ENCODE results near the gene DFFB.
"Not testable (repeated sequence)": the region's sequence is repeated elsewhere in the genome, so short reads cannot be mapped to it uniquely, and the experiment has no call there.

DFFB gene

GRCh38 chr1:3911981-3912808 is 54.9 kb downstream of the DFFB start:
- no peak for DNase-seq

- DNase-seq = no peak
These were observed 55.8 kb downstream of the DFFB start for GRCh38 chr1:3912809-3913685.

GRCh38 chr1:3914331-3914851 is 57.1 kb downstream of the DFFB start:
- DNase-seq = no peak

GRCh38 chr1:3914911-3915310 is 57.6 kb downstream of the DFFB start:
- no peak for DNase-seq

DNA sequence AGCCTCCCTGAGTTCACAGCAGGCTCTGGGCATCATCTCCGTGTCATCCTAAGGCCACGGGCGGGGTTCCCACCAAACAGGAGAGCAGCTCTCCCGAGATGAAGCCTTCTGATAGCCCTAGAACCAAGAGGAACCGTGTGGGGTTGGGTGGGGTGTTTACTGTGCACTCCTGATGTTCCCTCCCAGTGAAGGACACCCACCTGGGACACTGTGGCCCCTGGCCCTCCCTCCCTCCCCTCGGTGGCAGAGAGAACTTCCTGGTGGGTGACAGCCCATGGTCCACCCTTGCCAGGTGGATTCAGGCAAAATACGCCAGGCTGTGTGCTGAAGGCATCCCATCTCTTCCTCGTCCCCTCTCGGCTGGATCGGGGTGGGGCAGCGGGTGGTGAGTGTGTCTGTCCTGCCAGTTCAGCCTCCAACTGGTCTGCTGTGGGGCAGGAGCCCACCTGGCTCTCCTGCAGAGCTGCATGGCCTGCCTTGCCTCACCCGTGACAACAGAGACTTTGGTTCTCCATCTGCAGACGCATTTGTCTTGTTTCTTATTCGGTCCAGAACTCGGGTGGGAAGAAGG is 58.4 kb downstream of the DFFB start:
- no peak for DNase-seq

DNA sequence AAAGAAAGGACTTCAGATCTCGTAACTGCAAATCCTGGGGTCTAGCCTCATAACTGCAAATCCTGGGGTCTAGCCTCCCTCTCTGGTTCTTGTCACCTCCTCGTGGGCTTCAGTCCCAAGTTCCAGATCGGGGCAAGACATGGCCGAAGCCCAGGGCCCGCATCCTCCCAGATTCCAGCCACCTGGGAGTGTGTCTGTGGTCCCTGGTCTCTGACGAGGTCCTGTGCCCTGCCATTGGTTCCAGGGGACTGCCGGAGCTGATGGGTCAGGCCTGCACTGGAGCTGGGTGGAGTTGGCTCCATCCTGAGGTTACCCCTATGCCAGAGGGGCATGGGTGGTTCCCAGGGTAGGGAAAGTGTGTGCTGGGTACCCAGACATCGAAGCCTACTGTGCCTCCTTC is 60.5 kb downstream of the DFFB start:
- no peak for DNase-seq

DNA sequence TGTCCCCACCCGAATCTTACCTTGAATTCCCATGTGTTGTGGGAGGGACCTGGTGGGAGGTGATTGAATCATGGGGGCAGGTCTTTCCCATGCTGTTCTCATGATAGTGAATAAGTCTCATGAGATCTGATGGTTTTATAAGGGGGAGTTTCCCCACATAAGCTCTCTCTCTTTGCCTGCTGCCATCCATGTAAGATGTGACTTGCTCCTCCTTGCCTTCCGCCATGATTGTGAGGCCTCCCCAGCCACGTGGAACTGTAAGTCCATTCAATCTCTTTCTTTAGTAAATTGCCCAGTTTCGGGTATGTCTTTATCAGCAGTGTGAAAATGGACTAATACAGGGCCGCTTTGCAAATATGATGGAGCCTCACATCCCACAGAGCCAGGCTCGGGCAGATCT is 61.1 kb downstream of the DFFB start:
- DNase-seq = not testable (repeated sequence)

GRCh38 chr1:3918966-3919611 is 61.8 kb downstream of the DFFB start:
- no peak for DNase-seq

DNA sequence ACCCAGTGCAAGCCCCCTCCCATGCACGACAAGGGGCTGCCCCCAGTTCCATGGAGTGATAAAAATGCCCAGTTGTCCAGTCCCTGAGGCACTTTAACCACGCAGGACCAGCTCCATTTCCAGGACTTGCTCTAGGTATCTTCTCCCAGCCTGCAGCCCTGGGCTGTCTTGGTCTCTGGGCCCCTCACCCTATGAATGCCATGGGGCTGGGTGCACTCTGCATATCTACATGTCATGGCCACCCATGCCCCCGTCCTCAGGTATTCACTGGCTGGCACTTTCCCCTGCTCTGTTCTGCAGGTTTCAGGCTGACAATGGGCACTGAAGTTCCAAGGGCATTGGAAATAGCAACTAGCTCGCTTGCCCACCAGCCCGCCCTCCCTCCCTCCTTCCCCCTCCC is 62.4 kb downstream of the DFFB start:
- DNase-seq = no peak

DNA sequence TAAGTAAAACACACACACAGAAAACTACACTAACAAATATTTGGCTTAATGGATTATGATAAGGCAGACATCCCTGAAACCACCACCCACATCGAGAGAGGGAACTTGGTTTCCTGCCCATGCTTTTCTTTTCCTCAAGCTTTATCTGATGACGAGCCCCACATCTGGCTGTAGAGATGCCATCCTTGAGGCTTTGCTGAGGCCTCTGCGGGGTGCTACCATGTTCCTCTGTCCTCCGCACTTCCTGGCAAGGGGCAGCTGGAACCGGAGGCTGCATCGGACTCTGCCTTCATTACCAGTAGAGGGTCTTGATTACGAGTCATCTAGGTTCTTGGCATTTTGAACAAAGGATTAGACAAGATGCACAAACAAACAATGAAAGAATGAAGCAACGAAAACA is 64.5 kb downstream of the DFFB start:
- DNase-seq = no peak

GRCh38 chr1:3922201-3922725 is 65.0 kb downstream of the DFFB start:
- DNase-seq = peak; percentile 36

DNA sequence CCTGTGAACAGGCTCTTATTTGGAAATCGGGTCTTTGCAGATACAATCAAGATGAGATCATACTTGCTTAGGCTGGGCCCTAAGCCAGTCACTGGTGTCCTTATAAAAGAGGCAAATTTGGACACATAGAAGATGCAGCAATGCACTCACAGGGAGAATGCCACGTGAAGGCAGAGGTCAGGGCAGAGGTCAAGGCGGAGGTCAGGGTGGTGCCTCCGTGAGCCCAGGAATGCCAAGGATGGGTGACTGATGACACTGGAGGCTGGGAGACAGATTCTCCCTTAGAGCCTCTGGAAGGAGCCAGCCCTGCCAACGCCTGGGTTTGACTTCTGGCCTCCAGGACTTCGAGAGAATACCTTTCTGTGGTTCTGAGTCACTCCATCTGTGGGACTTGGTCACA is 65.6 kb downstream of the DFFB start:
- no peak for DNase-seq

- no peak for DNase-seq
These were observed 66.3 kb downstream of the DFFB start for GRCh38 chr1:3923378-3924185.

DNA sequence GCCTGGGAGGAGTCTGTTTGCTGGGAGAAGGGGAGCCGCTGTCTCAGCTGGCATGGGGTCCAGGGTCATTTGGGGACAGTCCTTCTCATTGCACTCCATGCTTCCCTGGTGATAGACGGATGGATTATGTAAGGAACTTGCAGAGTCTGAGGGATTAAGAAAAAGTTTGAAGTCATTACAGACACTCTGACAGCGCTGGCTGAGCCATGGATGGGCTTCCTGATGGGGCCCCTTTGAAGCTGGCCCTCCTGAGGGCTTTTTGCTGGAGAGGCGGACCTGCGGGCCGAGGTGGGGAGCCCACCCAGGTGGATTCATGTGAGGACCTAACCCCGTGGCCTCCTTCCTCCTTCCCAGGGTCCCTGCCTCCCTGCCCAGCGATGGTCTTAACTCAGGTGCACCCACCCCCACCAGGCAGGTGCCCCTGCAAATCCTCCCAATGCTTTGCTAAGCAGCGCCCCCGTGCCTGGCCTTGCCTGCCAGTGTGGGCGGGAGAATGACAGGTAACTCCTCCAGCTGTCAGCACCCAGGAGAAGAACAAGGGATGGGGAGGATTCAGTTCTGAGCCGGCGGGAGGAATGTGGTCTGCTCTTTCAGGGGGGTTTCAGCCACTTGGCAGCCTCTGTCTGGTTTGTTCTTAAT is 67.0 kb downstream of the DFFB start:
- no peak for DNase-seq

GRCh38 chr1:3924825-3925220 is 67.5 kb downstream of the DFFB start:
- DNase-seq = no peak

- no peak for DNase-seq
These were observed 68.0 kb downstream of the DFFB start for GRCh38 chr1:3925256-3925655.

DNA sequence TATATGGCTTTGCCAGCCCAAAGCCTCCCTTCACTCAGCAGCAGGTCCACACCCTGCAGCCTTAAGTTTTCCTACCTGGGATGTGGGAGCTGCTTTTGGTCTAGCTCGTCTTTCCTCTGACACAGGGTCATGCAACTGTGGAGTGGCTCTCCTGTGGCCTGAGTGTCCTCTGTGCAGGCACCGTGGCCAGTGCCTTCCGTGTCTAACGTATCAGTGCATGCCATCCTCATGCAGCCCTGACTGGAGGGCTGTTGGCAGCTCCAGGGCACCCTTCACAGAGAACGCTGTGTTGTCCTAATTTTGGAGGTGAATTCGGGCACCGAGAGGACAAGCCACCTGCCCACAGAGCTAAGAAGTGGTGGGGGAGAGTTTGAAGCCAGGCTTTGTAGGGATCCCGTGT is 68.5 kb downstream of the DFFB start:
- DNase-seq = no peak

DNA sequence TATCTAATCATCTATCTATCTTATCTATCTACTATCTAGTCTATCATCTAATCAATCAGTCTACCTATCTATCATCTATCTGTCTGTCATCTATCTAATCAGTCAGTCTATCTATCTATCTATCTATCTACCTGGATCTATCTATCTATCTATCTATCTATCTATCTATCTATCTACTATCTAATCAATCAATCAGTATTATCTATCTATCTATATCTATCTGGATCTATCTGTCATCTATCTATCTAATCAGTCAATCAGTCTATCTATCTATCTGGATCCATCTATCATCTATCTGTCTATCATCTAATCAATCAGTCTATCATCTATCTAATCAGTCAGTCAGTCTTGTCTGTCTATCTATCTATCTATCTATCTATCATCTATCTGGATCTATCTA is 69.7 kb downstream of the DFFB start:
- DNase-seq = no peak

- no peak for DNase-seq
These were observed 71.3 kb downstream of the DFFB start for GRCh38 chr1:3928586-3928985.

- no peak for DNase-seq
These were observed 71.8 kb downstream of the DFFB start for GRCh38 chr1:3929126-3929525.

DNA sequence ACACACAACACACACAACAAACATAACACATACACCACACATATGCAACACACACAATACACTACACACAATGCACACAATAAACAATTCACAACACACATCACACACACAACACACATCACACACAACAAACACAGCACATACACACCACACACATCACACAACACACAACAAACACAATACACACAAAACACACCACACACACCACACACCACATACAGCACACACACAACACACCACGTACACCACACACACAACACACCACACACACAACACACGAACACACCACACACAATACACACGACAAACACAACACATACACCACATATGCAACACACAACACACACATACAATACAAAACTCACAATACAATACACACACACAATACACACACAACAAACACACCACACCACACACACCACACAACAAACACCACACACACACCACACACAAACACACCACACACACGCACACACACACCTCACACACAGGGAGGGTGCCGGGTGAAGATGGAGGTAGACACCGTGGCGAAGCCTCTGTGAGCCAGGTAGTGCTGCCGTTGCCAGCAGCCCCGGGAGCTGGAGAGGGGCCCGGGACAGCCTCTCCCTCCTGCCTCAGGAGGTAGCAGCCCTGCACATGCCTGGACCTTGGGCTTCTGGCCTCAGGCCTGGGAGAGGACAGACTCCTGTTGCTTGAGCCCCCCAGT is 73.2 kb downstream of the DFFB start:
- no peak for DNase-seq
